Hypothalamus (tissue), 51 donors: Measurements from ENCODE around the gene CCR8.
"Not testable (repeated sequence)": the region's sequence is repeated elsewhere in the genome, so short reads cannot be mapped to it uniquely, and the experiment has no call there.

Experiments
- DNase-seq, 51 donors: peaks; one replicate each; lab custom pipeline; 2025; lab: John Stamatoyannopoulos, UW

Gene CCR8

DNA sequence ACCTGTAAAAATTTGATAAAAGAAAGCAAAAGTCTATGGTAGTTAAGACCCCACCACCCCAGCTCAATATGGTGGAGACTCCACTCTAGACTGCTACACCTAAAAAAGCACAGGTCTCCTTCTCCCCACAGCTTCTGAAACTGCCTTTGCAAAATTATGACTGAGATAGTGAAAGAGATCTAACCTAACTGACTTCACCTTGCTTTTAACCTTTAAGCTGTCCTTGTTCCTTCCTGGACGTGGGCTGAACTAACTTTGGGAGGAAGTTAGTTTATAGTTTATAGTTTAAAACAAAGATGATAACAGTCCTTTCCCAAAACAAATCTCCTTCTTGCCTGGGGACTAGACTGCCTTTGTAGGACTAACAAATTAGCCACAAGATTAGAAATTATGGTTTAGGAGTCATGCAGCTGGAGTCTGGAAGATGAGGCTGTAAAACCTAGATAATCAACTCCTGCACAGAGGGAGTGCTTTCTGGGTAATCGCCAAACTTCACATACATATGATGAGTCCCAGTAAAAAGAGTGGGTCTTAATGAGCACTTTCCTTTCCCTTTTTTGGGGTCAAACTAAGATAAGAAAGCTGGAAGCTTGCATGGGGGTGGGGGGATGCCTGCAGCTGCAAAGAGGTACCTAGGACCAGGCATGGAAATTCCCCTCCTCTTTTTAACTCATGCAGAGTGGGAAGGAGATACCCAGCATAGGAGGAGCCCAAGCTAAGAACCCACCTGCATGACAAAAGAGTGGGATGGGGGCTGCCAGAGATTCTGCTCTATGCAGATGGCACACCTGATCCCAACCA lies 17.5 kb downstream of the CCR8 start:
- no peak for DNase-seq

GRCh38 chr3:39347586-39347876 lies 18.0 kb downstream of the CCR8 start:
- DNase-seq: no peak

GRCh38 chr3:39349080-39349479 lies 19.6 kb downstream of the CCR8 start:
- DNase-seq: no peak

DNA sequence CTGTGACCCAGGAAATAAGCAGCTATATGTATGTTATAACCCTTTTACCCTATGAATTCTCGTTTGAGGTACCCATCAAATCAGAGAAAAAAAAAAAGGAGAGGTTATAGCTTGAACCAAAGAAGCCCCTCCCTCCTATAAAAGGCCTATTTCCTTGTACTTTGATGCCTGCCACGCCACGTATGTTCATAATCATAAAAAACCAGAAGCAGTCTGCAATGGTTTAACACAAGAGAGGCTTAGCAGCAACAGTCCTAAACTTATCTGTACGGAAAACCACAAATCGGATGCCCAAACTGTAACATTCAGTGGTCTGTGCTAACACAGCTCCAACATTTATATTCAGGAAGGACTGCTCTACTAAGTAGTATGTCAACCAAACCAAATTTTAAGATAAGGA lies 21.2 kb downstream of the CCR8 start:
- no peak for DNase-seq

GRCh38 chr3:39351134-39351533 lies 21.6 kb downstream of the CCR8 start:
- DNase-seq: not testable (repeated sequence)

GRCh38 chr3:39353168-39353927 lies 23.8 kb downstream of the CCR8 start:
- DNase-seq: not testable (repeated sequence)

- DNase-seq: no peak
Measured at GRCh38 chr3:39358333-39358732, 28.8 kb downstream of the CCR8 start.

GRCh38 chr3:39361252-39361927 lies 31.9 kb downstream of the CCR8 start:
- DNase-seq: no peak

GRCh38 chr3:39362192-39362591 lies 32.7 kb downstream of the CCR8 start:
- DNase-seq: no peak

GRCh38 chr3:39362812-39363211 lies 33.3 kb downstream of the CCR8 start:
- no peak for DNase-seq

DNA sequence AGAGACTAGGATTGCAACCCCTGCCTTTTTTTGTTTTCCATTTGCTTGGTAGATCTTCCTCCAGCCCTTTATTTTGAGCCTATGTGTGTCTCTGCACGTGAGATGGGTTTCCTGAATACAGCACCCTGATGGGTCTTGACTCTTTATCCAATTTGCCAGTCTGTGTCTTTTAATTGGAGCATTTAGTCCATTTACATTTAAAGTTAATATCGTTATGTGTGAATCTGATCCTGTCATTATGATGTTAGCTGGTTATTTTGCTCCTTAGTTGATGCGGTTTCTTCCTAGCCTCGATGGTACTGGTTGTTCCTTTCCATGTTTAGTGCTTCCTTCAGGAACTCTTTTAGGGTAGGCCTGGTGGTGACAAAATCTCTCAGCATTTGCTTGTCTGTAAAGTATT lies 40.9 kb downstream of the CCR8 start:
- DNase-seq: not testable (repeated sequence)

GRCh38 chr3:39372833-39373232 lies 43.3 kb downstream of the CCR8 start:
- no peak for DNase-seq

GRCh38 chr3:39376959-39377634 lies 47.6 kb downstream of the CCR8 start:
- no peak for DNase-seq

GRCh38 chr3:39378088-39378487 lies 48.6 kb downstream of the CCR8 start:
- DNase-seq: no peak

DNA sequence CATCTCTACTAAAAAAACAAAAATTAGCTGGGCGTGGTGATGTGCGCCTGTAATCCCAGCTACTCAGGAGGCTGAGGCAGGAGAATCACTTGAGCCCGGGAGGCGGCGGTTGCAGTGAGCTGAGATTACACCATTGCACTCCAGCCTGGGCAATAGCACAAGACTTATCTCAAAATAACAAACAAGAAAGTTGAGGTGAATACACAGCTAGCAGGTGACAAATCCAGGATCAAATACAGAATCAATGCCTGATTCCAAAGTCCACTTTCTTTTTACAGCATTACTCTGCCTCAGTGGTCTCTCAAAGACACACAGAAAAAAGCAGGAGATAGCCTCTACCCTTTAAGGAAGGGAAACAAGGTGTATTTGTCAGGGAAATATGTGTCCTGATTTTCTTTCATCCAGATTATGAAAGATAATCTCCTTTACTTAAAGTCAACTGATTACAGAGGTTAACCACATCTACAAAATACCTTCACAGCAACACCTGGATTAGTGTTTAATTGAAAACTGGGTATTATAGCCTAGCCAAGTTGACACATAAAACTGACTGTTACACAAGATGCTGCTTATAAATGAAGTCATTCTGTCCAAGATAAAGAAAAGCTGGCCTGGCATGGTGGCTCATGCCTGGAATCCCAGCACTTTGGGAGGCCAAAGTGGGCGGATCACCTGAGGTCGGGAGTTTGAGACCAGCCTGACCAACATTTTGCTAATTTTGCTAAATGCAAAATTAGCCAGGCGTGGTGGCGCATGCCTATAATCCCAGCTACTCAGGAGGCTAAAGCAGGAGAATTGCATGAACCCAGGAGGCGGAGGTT lies 49.7 kb downstream of the CCR8 start:
- DNase-seq: no peak

DNA sequence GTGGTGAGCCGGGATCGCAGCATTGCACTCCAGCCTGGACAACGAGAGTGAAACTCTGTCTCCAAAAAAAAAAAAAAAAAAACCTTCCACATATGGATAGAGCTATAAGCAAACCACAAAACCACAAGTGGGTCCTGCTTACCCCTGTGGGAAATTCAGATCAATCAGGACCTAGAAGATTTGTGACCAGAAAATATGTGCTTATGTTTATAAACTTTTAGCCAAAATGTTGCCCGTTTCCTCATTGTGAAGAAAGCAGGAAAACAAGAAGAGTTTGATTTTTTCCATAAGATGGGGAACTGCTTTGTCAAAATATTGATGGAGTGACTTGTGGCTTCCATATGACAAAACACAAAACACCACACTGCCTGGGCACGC lies 50.3 kb downstream of the CCR8 start:
- no peak for DNase-seq

- no peak for DNase-seq
Measured at GRCh38 chr3:39381432-39381831, 51.9 kb downstream of the CCR8 start.
